Astrocyte (in vitro differentiated cells and primary cell): ENCODE measurements around the gene EMC10. TPM values are rescaled to one million over a fixed set of nuclear protein-coding genes. Genes with fewer than 3 reads are reported as not detected.

Source experiments
- DNase-seq: peaks from one replicate; pipeline ENCODE4 v3.0.0-alpha.2; 2010; ENCODE audit warnings: low read depth
- FAIRE-seq: peaks from 2 replicates; lab custom pipeline; 2011; peaks lifted over from hg19 to GRCh38; lab: Jason Lieb, UNC
- H2AFZ ChIP-seq: 2 replicates; pipeline ENCODE4 v1.6.0; 2012; ENCODE audit warnings: low read depth, low read length, inconsistent platforms
- H3K27ac ChIP-seq: 2 replicates; pipeline ENCODE4 v1.5.1; 2011; ENCODE audit warnings: low read depth, low read length, inconsistent platforms
- H3K27me3 ChIP-seq: 2 replicates; pipeline ENCODE4 v1.6.0; 2011; ENCODE audit warnings: low read length, inconsistent platforms; ENCODE audit not compliant: insufficient read depth
- H3K36me3 ChIP-seq: 2 replicates; pipeline ENCODE4 v1.5.1; 2011; ENCODE audit warnings: low read length, inconsistent platforms; ENCODE audit not compliant: insufficient read depth
- H3K4me1 ChIP-seq: 2 replicates; pipeline ENCODE4 v1.5.1; 2011; ENCODE audit warnings: low read length, inconsistent platforms; ENCODE audit not compliant: insufficient read depth
- H3K4me2 ChIP-seq: 2 replicates; pipeline ENCODE4 v1.6.0; 2012; ENCODE audit warnings: low read length, inconsistent platforms
- H3K4me3 ChIP-seq: 2 replicates; pipeline ENCODE4 v1.5.1; 2011; ENCODE audit warnings: low read depth, mild to moderate bottlenecking, low read length, inconsistent platforms; ENCODE audit not compliant: insufficient read depth
- H3K79me2 ChIP-seq: 2 replicates; pipeline ENCODE4 v1.6.0; 2012; ENCODE audit warnings: mild to moderate bottlenecking, low read length, inconsistent platforms; ENCODE audit not compliant: insufficient read depth
- H3K9ac ChIP-seq: 2 replicates; pipeline ENCODE4 v1.6.0; 2012; ENCODE audit warnings: mild to moderate bottlenecking, low read length, inconsistent platforms
- H3K9me3 ChIP-seq: 2 replicates; pipeline ENCODE4 v1.5.1; 2012; ENCODE audit warnings: low read depth, mild to moderate bottlenecking, low read length, inconsistent platforms; ENCODE audit not compliant: insufficient read depth
- H4K20me1 ChIP-seq: 2 replicates; pipeline ENCODE4 v1.6.0; 2012; ENCODE audit warnings: low read length, inconsistent platforms; ENCODE audit not compliant: insufficient read depth
- H3K27ac Mint-ChIP-seq: one replicate; pipeline ENCODE4 v1.8.0; 2021; ENCODE audit warnings: mild to moderate bottlenecking, mixed read lengths; ENCODE audit not compliant: unreplicated experiment
- H3K27me3 Mint-ChIP-seq: one replicate; pipeline ENCODE4 v1.8.0; 2021; ENCODE audit warnings: low read depth, mixed read lengths; ENCODE audit not compliant: unreplicated experiment
- H3K36me3 Mint-ChIP-seq: one replicate; pipeline ENCODE4 v1.8.0; 2021; ENCODE audit warnings: low read depth, mixed read lengths; ENCODE audit not compliant: unreplicated experiment
- H3K4me1 Mint-ChIP-seq: one replicate; pipeline ENCODE4 v1.8.0; 2021; ENCODE audit warnings: low read depth, mixed read lengths; ENCODE audit not compliant: unreplicated experiment
- H3K4me3 Mint-ChIP-seq: one replicate; pipeline ENCODE4 v1.8.0; 2021; ENCODE audit warnings: mild to moderate bottlenecking, moderate library complexity, mixed read lengths; ENCODE audit not compliant: unreplicated experiment
- H3K9me3 Mint-ChIP-seq: one replicate; pipeline ENCODE4 v1.8.0; 2021; ENCODE audit warnings: mild to moderate bottlenecking, mixed read lengths; ENCODE audit not compliant: unreplicated experiment
- EZH2 ChIP-seq: IDR thresholded peaks from 2 replicates; pipeline ENCODE4 v1.6.1; 2012; ENCODE audit warnings: mild to moderate bottlenecking, low read length, inconsistent platforms; ENCODE audit not compliant: insufficient read depth
- total RNA-seq: library from RNA; stranded (reverse); gene quantifications from 2 replicates; pipeline ENCODE4 v1.2.1, GENCODE V29; 2021
- TF ChIP-seq, protein P1 (sequence below): IDR thresholded peaks from 2 replicates; pipeline ENCODE4 v1.5.1; 2011; ENCODE audit warnings: low read depth, mild to moderate bottlenecking, inconsistent platforms, low read length, moderate library complexity; ENCODE audit not compliant: insufficient read depth

EMC10 gene
- total RNA-seq, 1 donor from 2014 or later = not detected

DNA sequence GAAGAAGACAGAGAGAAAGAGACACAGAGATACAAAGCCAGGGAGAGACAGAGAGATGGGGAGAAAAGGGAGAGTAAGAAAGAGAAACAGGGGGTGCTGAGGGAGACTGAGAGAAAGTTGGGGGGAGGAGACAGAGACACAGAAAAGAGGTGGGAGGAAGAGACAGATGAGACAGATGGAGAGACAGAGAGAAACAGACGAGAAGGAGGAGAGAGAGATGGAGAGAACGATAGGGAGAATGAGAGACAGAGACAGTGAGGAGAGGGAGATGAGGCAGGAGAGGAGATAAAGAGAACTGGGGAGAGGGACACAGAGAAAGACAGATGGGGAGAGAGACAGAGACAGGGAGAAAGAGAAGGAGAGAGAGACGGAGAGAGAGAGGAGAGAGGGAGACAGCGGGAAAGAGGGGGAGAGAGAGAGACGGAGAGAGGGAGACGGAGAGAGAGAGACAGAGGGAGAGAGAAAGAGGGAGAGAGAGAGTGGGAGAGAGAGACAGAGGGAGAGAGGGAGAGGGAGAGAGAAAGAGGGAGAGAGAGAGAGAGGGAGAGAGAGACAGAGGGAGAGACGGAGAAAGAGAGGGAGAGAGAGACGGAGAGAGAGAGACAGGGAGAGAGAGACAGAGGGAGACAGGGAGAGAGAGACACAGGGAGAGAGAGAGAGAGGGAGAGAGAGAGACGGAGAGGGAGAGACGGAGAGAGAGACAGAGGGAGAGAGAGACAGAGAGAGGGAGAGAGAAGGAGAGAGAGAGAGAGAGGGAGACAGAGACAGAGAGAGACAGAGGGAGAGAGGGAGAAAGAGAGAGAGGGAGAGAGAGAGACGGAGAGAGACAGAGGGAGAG lies 22.1 kb downstream of the EMC10 start:
- H3K4me1 ChIP-seq = no peaks in the 10 kb centered on the region
- no peak overlapping the region for H3K4me2 ChIP-seq
- no peak for FAIRE-seq
- Mint-ChIP-seq H3K36me3 (no peaks in the 10 kb centered on the region), H3K4me1 (no peaks in the 10 kb centered on the region), H3K27ac (no peak overlapping the region), H3K9me3 (peaks cover 16% of the 10 kb centered on the region), H3K4me3 (no peak overlapping the region), H3K27me3 (no peaks in the 10 kb centered on the region)
- H4K20me1 ChIP-seq = no peaks in the 10 kb centered on the region
- H3K9ac ChIP-seq = no peak overlapping the region
- H3K27me3 ChIP-seq = peaks cover 7% of the 10 kb centered on the region
- no peak for TF ChIP-seq EZH2
- TF ChIP-seq, protein P1, sequence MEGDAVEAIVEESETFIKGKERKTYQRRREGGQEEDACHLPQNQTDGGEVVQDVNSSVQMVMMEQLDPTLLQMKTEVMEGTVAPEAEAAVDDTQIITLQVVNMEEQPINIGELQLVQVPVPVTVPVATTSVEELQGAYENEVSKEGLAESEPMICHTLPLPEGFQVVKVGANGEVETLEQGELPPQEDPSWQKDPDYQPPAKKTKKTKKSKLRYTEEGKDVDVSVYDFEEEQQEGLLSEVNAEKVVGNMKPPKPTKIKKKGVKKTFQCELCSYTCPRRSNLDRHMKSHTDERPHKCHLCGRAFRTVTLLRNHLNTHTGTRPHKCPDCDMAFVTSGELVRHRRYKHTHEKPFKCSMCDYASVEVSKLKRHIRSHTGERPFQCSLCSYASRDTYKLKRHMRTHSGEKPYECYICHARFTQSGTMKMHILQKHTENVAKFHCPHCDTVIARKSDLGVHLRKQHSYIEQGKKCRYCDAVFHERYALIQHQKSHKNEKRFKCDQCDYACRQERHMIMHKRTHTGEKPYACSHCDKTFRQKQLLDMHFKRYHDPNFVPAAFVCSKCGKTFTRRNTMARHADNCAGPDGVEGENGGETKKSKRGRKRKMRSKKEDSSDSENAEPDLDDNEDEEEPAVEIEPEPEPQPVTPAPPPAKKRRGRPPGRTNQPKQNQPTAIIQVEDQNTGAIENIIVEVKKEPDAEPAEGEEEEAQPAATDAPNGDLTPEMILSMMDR = no peak
- no peaks in the 10 kb centered on the region for H3K9me3 ChIP-seq
- no peak for DNase-seq
- no peaks in the 10 kb centered on the region for H3K79me2 ChIP-seq
- no peak overlapping the region for H3K27ac ChIP-seq
- no peak overlapping the region for H3K4me3 ChIP-seq
- no peak overlapping the region for H2AFZ ChIP-seq
- H3K36me3 ChIP-seq = no peaks in the 10 kb centered on the region

DNA sequence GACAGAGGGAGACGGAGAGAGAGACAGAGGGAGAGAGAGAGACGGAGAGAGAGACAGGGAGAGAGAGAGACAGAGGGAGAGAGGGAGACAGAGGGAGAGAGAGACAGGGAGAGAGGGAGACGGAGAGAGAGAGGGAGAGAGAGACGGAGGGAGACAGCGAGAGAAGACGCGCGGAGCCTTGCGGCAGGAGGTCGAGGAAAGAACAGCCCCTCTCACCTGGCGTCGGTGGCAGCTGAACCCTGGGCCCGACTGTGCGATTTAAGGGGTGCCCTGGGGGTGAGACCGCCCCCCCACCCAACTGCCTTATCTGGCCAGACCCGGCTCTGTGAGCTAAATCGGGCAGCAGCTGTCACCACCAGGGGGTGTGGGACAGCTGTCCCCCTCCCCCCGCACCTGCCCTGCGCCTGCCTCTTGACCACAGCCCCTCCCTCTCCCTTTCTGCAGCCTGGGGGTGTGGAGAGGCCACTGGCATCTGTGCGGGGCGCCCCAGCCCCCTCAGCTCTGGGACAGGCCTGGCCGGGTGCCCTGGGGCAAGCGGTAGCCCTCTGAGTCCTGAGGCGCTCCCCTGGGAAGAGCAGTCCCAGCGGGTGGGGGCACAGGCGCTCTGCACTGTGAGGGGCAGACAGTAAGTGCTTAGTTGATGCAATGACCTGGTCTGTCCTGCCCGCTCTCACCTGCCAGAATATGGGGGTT lies 23.9 kb downstream of the EMC10 start:
- Histone ChIP-seq H3K27ac (no peak overlapping the region), H3K36me3 (no peaks in the 10 kb centered on the region), H3K4me2 (no peak overlapping the region), H3K79me2 (no peaks in the 10 kb centered on the region), H4K20me1 (no peaks in the 10 kb centered on the region), H3K27me3 (peaks cover 4% of the 10 kb centered on the region), H3K9ac (no peak overlapping the region), H3K9me3 (no peaks in the 10 kb centered on the region), H3K4me3 (no peak overlapping the region), H3K4me1 (no peaks in the 10 kb centered on the region), H2AFZ (no peak overlapping the region)
- Mint-ChIP-seq H3K27me3 (no peaks in the 10 kb centered on the region), H3K4me3 (no peak overlapping the region), H3K4me1 (no peaks in the 10 kb centered on the region), H3K36me3 (no peaks in the 10 kb centered on the region), H3K27ac (no peak overlapping the region), H3K9me3 (peaks cover 12% of the 10 kb centered on the region)
- FAIRE-seq (no peak), DNase-seq (no peak)
- no peak for TF ChIP-seq EZH2
- TF ChIP-seq, protein P1 = no peak
